Mucosa of gallbladder (tissue), 1 donor: ENCODE results near the gene ZNF804A. TPM values are rescaled to one million over a fixed set of nuclear protein-coding genes. Genes with fewer than 3 reads are reported as not detected.

ENCODE experiments used
- DNase-seq: peaks from one replicate; pipeline ENCODE4 v3.0.0-alpha.2; 2020; ENCODE audit warnings: low spot score
- total RNA-seq: library from RNA; stranded (reverse); gene quantifications from one replicate; pipeline ENCODE4 v1.2.1, GENCODE V29; 2021
- donor health status: DM: no; HTN: no; CAD: no.

ZNF804A gene
- total RNA-seq, 1 donor from 2014 or later: 4.1 TPM

GRCh38 chr2:184610891-184611290 is 12.6 kb downstream of the ZNF804A start:
- DNase-seq: no peak

- no peak for DNase-seq
Observed at GRCh38 chr2:184611361-184612085, 13.2 kb downstream of the ZNF804A start.

GRCh38 chr2:184620367-184620766 is 22.0 kb downstream of the ZNF804A start:
- DNase-seq: no peak

GRCh38 chr2:184624311-184624710 is 26.0 kb downstream of the ZNF804A start:
- DNase-seq: no peak

- DNase-seq: no peak
Observed at GRCh38 chr2:184628051-184628450, 29.7 kb downstream of the ZNF804A start.

GRCh38 chr2:184633726-184634125 is 35.4 kb downstream of the ZNF804A start:
- DNase-seq: no peak

- no peak for DNase-seq
Observed at GRCh38 chr2:184637781-184638180, 39.5 kb downstream of the ZNF804A start.

GRCh38 chr2:184644685-184645084 is 46.4 kb downstream of the ZNF804A start:
- no peak for DNase-seq

- no peak for DNase-seq
Observed at GRCh38 chr2:184646177-184646576, 47.8 kb downstream of the ZNF804A start.

GRCh38 chr2:184646593-184646992 is 48.3 kb downstream of the ZNF804A start:
- no peak for DNase-seq

- no peak for DNase-seq
Observed at GRCh38 chr2:184654945-184655344, 56.6 kb downstream of the ZNF804A start.

GRCh38 chr2:184677171-184677570 is 78.8 kb downstream of the ZNF804A start:
- DNase-seq: no peak

- no peak for DNase-seq
Observed at GRCh38 chr2:184679219-184680018, 81.1 kb downstream of the ZNF804A start.

GRCh38 chr2:184680825-184681224 is 82.5 kb downstream of the ZNF804A start:
- no peak for DNase-seq

- no peak for DNase-seq
Observed at GRCh38 chr2:184681642-184682321, 83.5 kb downstream of the ZNF804A start.

- no peak for DNase-seq
Observed at GRCh38 chr2:184683911-184684310, 85.6 kb downstream of the ZNF804A start.

GRCh38 chr2:184685999-184686841 is 87.9 kb downstream of the ZNF804A start:
- DNase-seq: no peak

GRCh38 chr2:184689638-184690037 is 91.3 kb downstream of the ZNF804A start:
- no peak for DNase-seq

- DNase-seq: no peak
Observed at GRCh38 chr2:184692141-184692734, 93.9 kb downstream of the ZNF804A start.

- DNase-seq: no peak
Observed at GRCh38 chr2:184696644-184697043, 98.3 kb downstream of the ZNF804A start.

- DNase-seq: no peak
Observed at GRCh38 chr2:184698476-184698875, 100.1 kb downstream of the ZNF804A start.
